ENCODE measurements around the gene MFSD6.

MFSD6 gene

GRCh38 chr2:190362894-190363293, 45.3 kb upstream of the MFSD6 start:
- TF ChIP-seq CTCF (IDR thresholded peaks at IDR 0.05) = no peak
- H3K4me1 ChIP-seq (ENCODE audit: control insufficient read depth in 1 of 2, insufficient read depth in 1 of 2, low read depth in 1 of 2, low read length in 1 of 2) = peaks cover 6 to 16% of the 10 kb centered on the region in 2 experiments
- H3K27me3 ChIP-seq = no peaks in the 10 kb centered on the region
- no peaks in the 10 kb centered on the region for H3K9me3 ChIP-seq
- H3K27ac ChIP-seq = no peak overlapping the region
- no peak overlapping the region for H3K4me3 ChIP-seq (ENCODE audit: low read depth in 1 of 2, low read length in 1 of 2)
- H3K36me3 ChIP-seq = peaks cover 70% of the 10 kb centered on the region

- TF ChIP-seq CTCF (IDR thresholded peaks at IDR 0.05) = no peak
- Histone ChIP-seq H3K9me3 (no peaks in the 10 kb centered on the region), H3K27me3 (no peaks in the 10 kb centered on the region), H3K36me3 (peaks cover 88% of the 10 kb centered on the region), H3K27ac (no peak overlapping the region), H3K4me1 (ENCODE audit: control insufficient read depth in 1 of 2, insufficient read depth in 1 of 2, low read depth in 1 of 2, low read length in 1 of 2) (no peaks in the 10 kb centered on the region), H3K4me3 (ENCODE audit: low read depth in 1 of 2, low read length in 1 of 2) (no peak overlapping the region)
These were observed 42.5 kb upstream of the MFSD6 start for GRCh38 chr2:190365499-190366204.

- Histone ChIP-seq H3K27ac (no peak overlapping the region), H3K27me3 (no peaks in the 10 kb centered on the region), H3K4me1 (ENCODE audit: control insufficient read depth in 1 of 2, insufficient read depth in 1 of 2, low read depth in 1 of 2, low read length in 1 of 2) (no peaks in the 10 kb centered on the region), H3K4me3 (ENCODE audit: low read depth in 1 of 2, low read length in 1 of 2) (no peak overlapping the region), H3K36me3 (peaks cover 90% of the 10 kb centered on the region), H3K9me3 (no peaks in the 10 kb centered on the region)
- TF ChIP-seq CTCF (IDR thresholded peaks at IDR 0.05) = no peak
These were observed 41.9 kb upstream of the MFSD6 start for GRCh38 chr2:190366248-190366753.

GRCh38 chr2:190367091-190367490, 41.1 kb upstream of the MFSD6 start:
- Histone ChIP-seq H3K9me3 (no peaks in the 10 kb centered on the region), H3K4me1 (ENCODE audit: control insufficient read depth in 1 of 2, insufficient read depth in 1 of 2, low read depth in 1 of 2, low read length in 1 of 2) (no peaks in the 10 kb centered on the region), H3K36me3 (peaks cover 85% of the 10 kb centered on the region), H3K27ac (no peak overlapping the region), H3K4me3 (ENCODE audit: low read depth in 1 of 2, low read length in 1 of 2) (no peak overlapping the region), H3K27me3 (no peaks in the 10 kb centered on the region)
- TF ChIP-seq CTCF (IDR thresholded peaks at IDR 0.05) = no peak

GRCh38 chr2:190369635-190370034, 38.5 kb upstream of the MFSD6 start:
- no peaks in the 10 kb centered on the region for H3K4me1 ChIP-seq (ENCODE audit: control insufficient read depth in 1 of 2, insufficient read depth in 1 of 2, low read depth in 1 of 2, low read length in 1 of 2)
- H3K27me3 ChIP-seq = no peaks in the 10 kb centered on the region
- H3K27ac ChIP-seq = no peak overlapping the region
- H3K4me3 ChIP-seq (ENCODE audit: low read depth in 1 of 2, low read length in 1 of 2) = no peak overlapping the region
- H3K36me3 ChIP-seq = peaks cover 64% of the 10 kb centered on the region
- no peaks in the 10 kb centered on the region for H3K9me3 ChIP-seq
- no peak for TF ChIP-seq CTCF (IDR thresholded peaks at IDR 0.05)

Data from neutrophil (primary cell).